SU-DHL-6 (cell line): ENCODE measurements around the gene SLC44A5.

ENCODE experiments used
- H2AFZ ChIP-seq: fragments of 200-600 bp; sonication (generic); 2 replicates; pipeline ENCODE4 v1.6.1; 2014; ENCODE audit warnings: low read depth, mild to moderate bottlenecking, moderate library complexity, mixed read lengths, antibody characterized with exemption, low read length; ENCODE audit not compliant: severe bottlenecking
- H3F3A ChIP-seq: fragments of 200-600 bp; shearing (Covaris generic); 2 replicates; pipeline ENCODE4 v1.6.0; 2016; ENCODE audit warnings: antibody characterized with exemption, mild to moderate bottlenecking; ENCODE audit not compliant: insufficient read depth
- H3K27ac ChIP-seq: fragments of 200-600 bp; sonication (generic); 2 replicates; pipeline ENCODE4 v1.5.1; 2016; ENCODE audit warnings: low read depth, mild to moderate bottlenecking, low read length, moderate library complexity, mixed read lengths
- H3K27me3 ChIP-seq: fragments of 200-600 bp; sonication (generic), shearing (Covaris generic); 2 replicates; pipeline ENCODE4 v1.6.0; 2014; ENCODE audit warnings: mild to moderate bottlenecking, low read length
- H3K36me3 ChIP-seq: fragments of 200-600 bp; sonication (generic); 2 replicates; pipeline ENCODE4 v1.6.1; 2014; ENCODE audit warnings: mild to moderate bottlenecking, low read length, mixed read lengths
- H3K4me2 ChIP-seq: fragments of 300-600, 200-600 bp; shearing (Covaris generic), sonication (generic); 2 replicates; pipeline ENCODE4 v1.6.0; 2014; ENCODE audit warnings: low read length, low read depth, mild to moderate bottlenecking; ENCODE audit not compliant: poor library complexity, severe bottlenecking
- H3K4me3 ChIP-seq: fragments of 200-600 bp; sonication (generic); 2 replicates; pipeline ENCODE4 v1.5.1; 2014; ENCODE audit warnings: antibody characterized with exemption, low read length, mild to moderate bottlenecking, mixed read lengths; ENCODE audit not compliant: insufficient read depth, poor library complexity, severe bottlenecking
- H3K79me2 ChIP-seq: fragments of 200-600 bp; sonication (generic); 2 replicates; pipeline ENCODE4 v1.6.1; 2014; ENCODE audit warnings: mild to moderate bottlenecking, low read length, moderate library complexity; ENCODE audit not compliant: insufficient read depth
- H3K9ac ChIP-seq: fragments of 200-600 bp; sonication (generic); 2 replicates; pipeline ENCODE4 v1.7.0; 2014; ENCODE audit warnings: mild to moderate bottlenecking, low read length
- H3K9me2 ChIP-seq: fragments of 200-600 bp; sonication (generic); replicated peaks from 2 replicates; pipeline ENCODE4 v1.6.1; 2014; ENCODE audit warnings: low read length; ENCODE audit not compliant: insufficient read depth
- H3K9me3 ChIP-seq: fragments of 200-600 bp; sonication (generic); 2 replicates; pipeline ENCODE4 v1.6.1; 2014; ENCODE audit warnings: low read length, mixed read lengths; ENCODE audit not compliant: insufficient read depth
- H4K20me1 ChIP-seq: fragments of 200-600 bp; sonication (generic); 2 replicates; pipeline ENCODE4 v1.6.1; 2014; ENCODE audit warnings: low read depth, mild to moderate bottlenecking, antibody characterized with exemption, low read length, moderate library complexity, mixed read lengths
- EZH2phosphoT487 ChIP-seq: fragments of 200-600 bp; sonication (generic), shearing (Covaris generic); conservative IDR thresholded peaks from 2 replicates; pipeline ENCODE4 v1.6.1; 2018; ENCODE audit warnings: mild to moderate bottlenecking, antibody characterized with exemption, low read length, moderate library complexity, mixed read lengths
- TF ChIP-seq, protein P1 (sequence below): fragments of 200-600 bp; sonication (generic); IDR thresholded peaks from one replicate; pipeline ENCODE4 v1.5.1; 2017; ENCODE audit warnings: antibody characterized with exemption, mild to moderate bottlenecking, low read length, moderate library complexity; ENCODE audit not compliant: insufficient read depth, poor library complexity, severe bottlenecking

Gene SLC44A5

DNA sequence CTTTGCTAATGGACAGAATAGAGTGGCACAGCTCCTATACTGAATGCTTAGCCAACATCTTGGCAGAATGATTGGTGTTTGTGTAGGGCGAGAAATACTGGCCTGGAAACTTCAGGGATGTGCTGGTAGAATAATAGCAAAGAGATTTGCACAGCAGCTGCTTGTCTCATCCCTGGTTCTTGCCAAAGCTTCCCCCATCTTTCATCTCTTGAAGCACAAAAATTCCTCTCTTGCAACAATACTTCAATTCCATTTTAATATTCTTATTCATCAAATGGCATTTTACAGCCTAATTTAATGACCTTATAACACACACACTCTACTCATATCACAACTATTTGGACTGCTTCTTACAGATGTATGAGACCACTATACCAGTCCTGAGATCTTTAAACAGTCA, 439.0 kb downstream of the SLC44A5 start:
- H3K79me2 ChIP-seq: no peaks in the 10 kb centered on the region
- no peaks in the 10 kb centered on the region for H3K9me2 ChIP-seq
- no peak overlapping the region for H3K27ac ChIP-seq
- H3K9ac ChIP-seq: no peak overlapping the region
- no peak overlapping the region for H3K4me3 ChIP-seq
- no peak for TF ChIP-seq EZH2phosphoT487
- TF ChIP-seq, protein P1, sequence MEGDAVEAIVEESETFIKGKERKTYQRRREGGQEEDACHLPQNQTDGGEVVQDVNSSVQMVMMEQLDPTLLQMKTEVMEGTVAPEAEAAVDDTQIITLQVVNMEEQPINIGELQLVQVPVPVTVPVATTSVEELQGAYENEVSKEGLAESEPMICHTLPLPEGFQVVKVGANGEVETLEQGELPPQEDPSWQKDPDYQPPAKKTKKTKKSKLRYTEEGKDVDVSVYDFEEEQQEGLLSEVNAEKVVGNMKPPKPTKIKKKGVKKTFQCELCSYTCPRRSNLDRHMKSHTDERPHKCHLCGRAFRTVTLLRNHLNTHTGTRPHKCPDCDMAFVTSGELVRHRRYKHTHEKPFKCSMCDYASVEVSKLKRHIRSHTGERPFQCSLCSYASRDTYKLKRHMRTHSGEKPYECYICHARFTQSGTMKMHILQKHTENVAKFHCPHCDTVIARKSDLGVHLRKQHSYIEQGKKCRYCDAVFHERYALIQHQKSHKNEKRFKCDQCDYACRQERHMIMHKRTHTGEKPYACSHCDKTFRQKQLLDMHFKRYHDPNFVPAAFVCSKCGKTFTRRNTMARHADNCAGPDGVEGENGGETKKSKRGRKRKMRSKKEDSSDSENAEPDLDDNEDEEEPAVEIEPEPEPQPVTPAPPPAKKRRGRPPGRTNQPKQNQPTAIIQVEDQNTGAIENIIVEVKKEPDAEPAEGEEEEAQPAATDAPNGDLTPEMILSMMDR: no peak
- no peaks in the 10 kb centered on the region for H3F3A ChIP-seq
- H3K4me2 ChIP-seq: no peak overlapping the region
- H2AFZ ChIP-seq: no peak overlapping the region
- no peaks in the 10 kb centered on the region for H3K9me3 ChIP-seq
- H3K36me3 ChIP-seq: no peaks in the 10 kb centered on the region
- H3K27me3 ChIP-seq: no peaks in the 10 kb centered on the region
- H4K20me1 ChIP-seq: no peaks in the 10 kb centered on the region

DNA sequence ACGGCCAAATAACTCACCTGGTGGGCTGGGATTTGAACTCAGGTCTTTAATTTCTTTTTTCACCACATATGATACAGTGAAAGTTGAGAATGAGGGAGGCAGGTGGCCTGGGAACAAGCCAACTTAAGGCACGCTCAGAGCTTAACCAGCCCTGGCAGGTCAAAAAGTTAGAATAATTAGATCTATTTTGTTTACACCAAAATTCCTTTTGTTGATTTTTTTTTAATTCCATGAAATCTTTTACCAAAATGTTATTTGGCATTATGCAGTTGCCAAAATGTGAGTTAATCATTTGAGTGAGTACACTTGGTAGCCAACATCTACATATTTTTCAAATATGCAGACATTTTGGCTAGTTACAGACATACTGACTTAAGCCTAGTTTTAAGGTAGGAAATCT, 439.9 kb downstream of the SLC44A5 start:
- H3K36me3 ChIP-seq: no peaks in the 10 kb centered on the region
- no peak overlapping the region for H2AFZ ChIP-seq
- TF ChIP-seq, protein P1: no peak
- H3K4me2 ChIP-seq: no peak overlapping the region
- H4K20me1 ChIP-seq: no peaks in the 10 kb centered on the region
- no peaks in the 10 kb centered on the region for H3K9me2 ChIP-seq
- no peak overlapping the region for H3K4me3 ChIP-seq
- H3K27ac ChIP-seq: no peak overlapping the region
- H3K27me3 ChIP-seq: no peaks in the 10 kb centered on the region
- no peaks in the 10 kb centered on the region for H3K79me2 ChIP-seq
- H3K9me3 ChIP-seq: no peaks in the 10 kb centered on the region
- no peaks in the 10 kb centered on the region for H3F3A ChIP-seq
- H3K9ac ChIP-seq: no peak overlapping the region

DNA sequence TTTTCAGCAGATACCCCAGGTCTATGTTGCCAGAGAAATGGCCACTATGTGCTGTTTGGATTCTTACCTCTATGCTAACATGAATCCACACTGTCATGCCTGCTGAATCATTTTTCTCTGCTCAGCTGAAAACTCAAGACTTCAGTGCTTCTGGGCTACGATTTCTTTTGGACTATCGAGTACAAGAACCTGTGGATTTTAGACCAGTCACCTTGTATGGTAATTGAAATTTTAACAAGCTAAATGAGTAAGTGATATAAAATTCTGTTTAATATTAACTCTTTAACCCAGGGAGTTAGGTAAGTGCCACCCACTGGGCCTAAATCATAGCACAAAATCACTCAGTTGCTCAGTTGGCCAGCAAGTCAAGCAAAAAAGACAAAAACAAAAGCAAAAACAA, 440.9 kb downstream of the SLC44A5 start:
- H3K9me3 ChIP-seq: no peaks in the 10 kb centered on the region
- H2AFZ ChIP-seq: no peak overlapping the region
- no peak for TF ChIP-seq EZH2phosphoT487
- TF ChIP-seq, protein P1: no peak
- H3K36me3 ChIP-seq: no peaks in the 10 kb centered on the region
- no peak overlapping the region for H3K27ac ChIP-seq
- H3K79me2 ChIP-seq: no peaks in the 10 kb centered on the region
- no peaks in the 10 kb centered on the region for H3K27me3 ChIP-seq
- H3K9me2 ChIP-seq: no peaks in the 10 kb centered on the region
- no peak overlapping the region for H3K9ac ChIP-seq
- no peaks in the 10 kb centered on the region for H3F3A ChIP-seq
- H3K4me3 ChIP-seq: no peak overlapping the region
- no peak overlapping the region for H3K4me2 ChIP-seq
- H4K20me1 ChIP-seq: no peaks in the 10 kb centered on the region

DNA sequence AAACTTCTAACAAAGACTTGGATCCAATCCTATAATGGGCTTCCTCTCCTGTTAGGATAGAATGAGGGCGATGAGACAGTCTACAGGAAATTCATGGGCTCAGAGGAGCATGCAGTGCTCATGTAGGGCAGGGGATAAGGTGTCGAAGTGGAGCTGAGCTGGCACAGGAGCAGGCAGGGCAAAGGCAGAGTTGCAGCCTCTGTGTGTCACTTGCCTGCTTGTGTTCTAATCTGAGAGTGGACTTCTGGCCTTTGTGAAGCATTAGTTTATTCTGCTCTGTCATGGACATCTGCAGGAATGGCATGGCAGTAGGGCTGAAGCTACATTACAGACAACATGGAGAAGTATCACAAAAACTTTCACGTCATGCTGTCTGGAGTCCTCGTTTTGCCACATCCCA, 444.1 kb downstream of the SLC44A5 start:
- H2AFZ ChIP-seq: no peak overlapping the region
- H3K9ac ChIP-seq: no peak overlapping the region
- no peaks in the 10 kb centered on the region for H3F3A ChIP-seq
- TF ChIP-seq EZH2phosphoT487: no peak
- TF ChIP-seq, protein P1: no peak
- H3K79me2 ChIP-seq: no peaks in the 10 kb centered on the region
- H3K4me2 ChIP-seq: no peak overlapping the region
- no peaks in the 10 kb centered on the region for H3K36me3 ChIP-seq
- H3K27ac ChIP-seq: no peak overlapping the region
- no peaks in the 10 kb centered on the region for H4K20me1 ChIP-seq
- H3K4me3 ChIP-seq: no peak overlapping the region
- H3K9me3 ChIP-seq: no peaks in the 10 kb centered on the region
- no peaks in the 10 kb centered on the region for H3K27me3 ChIP-seq
- H3K9me2 ChIP-seq: no peaks in the 10 kb centered on the region
